Activated CD4-positive, alpha-beta memory T cell treated with anti-CD3 and anti-CD28 coated beads for 36 hours (primary cell): ENCODE results near the gene HOXA1. TPM values are rescaled to one million over a fixed set of nuclear protein-coding genes. Genes with fewer than 3 reads are reported as not detected.
"Not testable (repeated sequence)": the region's sequence is repeated elsewhere in the genome, so short reads cannot be mapped to it uniquely, and the experiment has no call there.

ENCODE experiments used
- CTCF ChIA-PET: fragments of 350-600 bp; sonication (Branson Sonifier 250); formaldehyde crosslinking; loops from one replicate; lab custom pipeline; 2021; ENCODE audit warnings: antibody characterized with exemption, inconsistent platforms; lab: Charles Lee
- POLR2A ChIA-PET: fragments of 350-600 bp; sonication (Branson Sonifier 250); formaldehyde crosslinking; loops from one replicate; lab custom pipeline; 2021; ENCODE audit warnings: antibody characterized with exemption; lab: Charles Lee
- DNase-seq: peaks from one replicate; pipeline ENCODE4 v3.0.0-alpha.2; 2020
- H3K27ac Mint-ChIP-seq: one replicate; pipeline ENCODE4 v1.8.0; 2021; ENCODE audit warnings: mixed read lengths
- H3K27me3 Mint-ChIP-seq: one replicate; pipeline ENCODE4 v1.8.0; 2021; ENCODE audit warnings: mixed read lengths
- H3K36me3 Mint-ChIP-seq: one replicate; pipeline ENCODE4 v1.8.0; 2021; ENCODE audit warnings: mixed read lengths
- H3K4me1 Mint-ChIP-seq: one replicate; pipeline ENCODE4 v1.8.0; 2021; ENCODE audit warnings: low read depth, mixed read lengths
- H3K4me3 Mint-ChIP-seq: one replicate; pipeline ENCODE4 v1.8.0; 2021; ENCODE audit warnings: mild to moderate bottlenecking, mixed read lengths
- H3K9me3 Mint-ChIP-seq: one replicate; pipeline ENCODE4 v1.8.0; 2021; ENCODE audit warnings: mixed read lengths
- intact Hi-C: fragments of 100-400 bp; cut with micrococcal nuclease; formaldehyde crosslinking; loops from one replicate; pipeline ENCODE4 v1.15.1; 2023
- total RNA-seq, 2 experiments: library from RNA; stranded (reverse); gene quantifications; one replicate each; pipeline ENCODE4 v1.2.3, GENCODE V29; 2021

The HOXA1 gene
- total RNA-seq, 2 experiments from 2014 or later = 0.29 to 0.43 TPM

- H3K9me3 Mint-ChIP-seq = no peaks in the 10 kb centered on the region
- ChIA-PET CTCF (no interaction called here), POLR2A (no interaction called here)
- H3K36me3 Mint-ChIP-seq = no peaks in the 10 kb centered on the region
- intact Hi-C loops = no loop called here
- no peaks in the 10 kb centered on the region for H3K4me1 Mint-ChIP-seq
- peaks cover 7% of the 10 kb centered on the region for H3K27me3 Mint-ChIP-seq
- no peak for DNase-seq
- no peak overlapping the region for H3K27ac Mint-ChIP-seq
- H3K4me3 Mint-ChIP-seq = no peak overlapping the region
Observed at GRCh38 chr7:27064661-27065060, 31.1 kb downstream of the HOXA1 start.

DNA sequence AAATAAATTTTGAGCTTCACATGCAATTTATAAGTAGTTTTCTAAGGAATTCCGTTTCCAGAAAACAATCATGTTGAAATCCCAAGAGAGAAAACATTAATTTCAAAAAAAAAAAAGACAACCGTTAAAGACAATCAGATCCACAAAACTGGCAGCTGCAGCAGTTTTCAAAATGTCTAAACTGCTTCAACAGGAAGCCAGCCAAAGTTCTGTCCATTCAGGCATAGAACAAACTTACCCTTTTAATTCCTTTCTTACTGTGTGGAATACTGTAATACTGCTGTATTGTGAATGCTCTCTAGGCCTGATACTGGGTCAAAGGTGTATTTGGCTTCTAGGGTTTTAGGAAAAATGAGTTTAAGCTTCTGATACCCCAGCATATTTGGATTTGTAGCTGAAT, 31.6 kb downstream of the HOXA1 start:
- H3K4me3 Mint-ChIP-seq = no peak overlapping the region
- ChIA-PET CTCF (no interaction called here), POLR2A (no interaction called here)
- H3K27me3 Mint-ChIP-seq = peaks cover 12% of the 10 kb centered on the region
- DNase-seq = no peak
- no peaks in the 10 kb centered on the region for H3K4me1 Mint-ChIP-seq
- no peaks in the 10 kb centered on the region for H3K36me3 Mint-ChIP-seq
- intact Hi-C loops = no loop called here
- no peaks in the 10 kb centered on the region for H3K9me3 Mint-ChIP-seq
- H3K27ac Mint-ChIP-seq = no peak overlapping the region

GRCh38 chr7:27062946-27063345, 32.9 kb downstream of the HOXA1 start:
- no peak overlapping the region for H3K4me3 Mint-ChIP-seq
- intact Hi-C loops = no loop called here
- ChIA-PET POLR2A (no interaction called here), CTCF (interaction anchor here (0.6 kb wide), 1 partner anchor 979 kb away, joined by 3 read pairs; no protein-coding TSS in a partner anchor)
- H3K4me1 Mint-ChIP-seq = no peaks in the 10 kb centered on the region
- no peak for DNase-seq
- no peak overlapping the region for H3K27ac Mint-ChIP-seq
- no peaks in the 10 kb centered on the region for H3K36me3 Mint-ChIP-seq
- H3K27me3 Mint-ChIP-seq = peaks cover 16% of the 10 kb centered on the region
- H3K9me3 Mint-ChIP-seq = no peaks in the 10 kb centered on the region

DNA sequence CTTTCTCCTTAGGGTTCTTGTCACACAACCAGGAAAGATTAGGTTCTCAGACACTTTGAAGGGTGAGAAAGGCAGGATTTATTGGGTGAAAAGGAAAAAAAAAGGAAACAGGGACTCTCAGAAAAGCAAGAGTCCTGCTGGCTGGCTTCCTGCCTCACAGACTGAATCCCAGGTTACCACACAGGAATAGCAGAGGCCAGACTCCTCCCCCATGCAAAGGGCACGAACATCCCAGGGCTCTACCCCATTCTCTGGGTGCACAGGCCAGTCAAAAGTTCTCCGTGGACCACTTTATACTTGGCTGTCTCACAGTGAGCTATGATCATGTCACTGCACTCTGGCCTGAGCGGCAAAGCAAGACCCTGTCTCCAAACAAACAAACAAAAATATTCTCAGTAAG, 42.6 kb downstream of the HOXA1 start:
- CTCF ChIA-PET = no interaction called here
- POLR2A ChIA-PET = no interaction called here
- no peak for DNase-seq

GRCh38 chr7:27051451-27051850, 44.3 kb downstream of the HOXA1 start:
- no peaks in the 10 kb centered on the region for H3K4me1 Mint-ChIP-seq
- intact Hi-C loops = no loop called here
- peaks cover 1% of the 10 kb centered on the region for H3K27me3 Mint-ChIP-seq
- CTCF ChIA-PET = no interaction called here
- POLR2A ChIA-PET = no interaction called here
- H3K27ac Mint-ChIP-seq = no peak overlapping the region
- no peaks in the 10 kb centered on the region for H3K36me3 Mint-ChIP-seq
- H3K4me3 Mint-ChIP-seq = no peak overlapping the region
- no peaks in the 10 kb centered on the region for H3K9me3 Mint-ChIP-seq
- DNase-seq = no peak

More for the DNA sequence above, 42.6 kb downstream of the HOXA1 start:
- no peaks in the 10 kb centered on the region for H3K9me3 Mint-ChIP-seq
- H3K36me3 Mint-ChIP-seq = no peaks in the 10 kb centered on the region
- H3K27ac Mint-ChIP-seq = no peak overlapping the region
- H3K4me3 Mint-ChIP-seq = no peak overlapping the region
- H3K4me1 Mint-ChIP-seq = no peaks in the 10 kb centered on the region
- peaks cover 3% of the 10 kb centered on the region for H3K27me3 Mint-ChIP-seq
- intact Hi-C loops = no loop called here

- no peaks in the 10 kb centered on the region for H3K9me3 Mint-ChIP-seq
- H3K4me3 Mint-ChIP-seq = no peak overlapping the region
- no peaks in the 10 kb centered on the region for H3K36me3 Mint-ChIP-seq
- peaks cover 1% of the 10 kb centered on the region for H3K27me3 Mint-ChIP-seq
- H3K27ac Mint-ChIP-seq = no peak overlapping the region
- no peaks in the 10 kb centered on the region for H3K4me1 Mint-ChIP-seq
- intact Hi-C loops = no loop called here
- POLR2A ChIA-PET = no interaction called here
- DNase-seq = no peak
- CTCF ChIA-PET = no interaction called here
Observed at GRCh38 chr7:27048438-27048837, 47.4 kb downstream of the HOXA1 start.

- POLR2A ChIA-PET = no interaction called here
- intact Hi-C loops = no loop called here
- no peaks in the 10 kb centered on the region for H3K4me1 Mint-ChIP-seq
- no peaks in the 10 kb centered on the region for H3K36me3 Mint-ChIP-seq
- H3K27ac Mint-ChIP-seq = no peak overlapping the region
- H3K9me3 Mint-ChIP-seq = no peaks in the 10 kb centered on the region
- CTCF ChIA-PET = interaction anchor here (0.7 kb wide), 1 partner anchor 1482 kb away, joined by 5 read pairs; no protein-coding TSS in a partner anchor
- peaks cover 3% of the 10 kb centered on the region for H3K27me3 Mint-ChIP-seq
- no peak for DNase-seq
- no peak overlapping the region for H3K4me3 Mint-ChIP-seq
Observed at GRCh38 chr7:27046854-27047549, 48.8 kb downstream of the HOXA1 start.

GRCh38 chr7:27045972-27046371, 49.8 kb downstream of the HOXA1 start:
- POLR2A ChIA-PET, H3K4me1 Mint-ChIP-seq: not testable (repeated sequence)

GRCh38 chr7:27045066-27045465, 50.7 kb downstream of the HOXA1 start:
- intact Hi-C loops, H3K27ac Mint-ChIP-seq, H3K36me3 Mint-ChIP-seq, H3K4me3 Mint-ChIP-seq, H3K4me1 Mint-ChIP-seq, CTCF ChIA-PET, H3K27me3 Mint-ChIP-seq, H3K9me3 Mint-ChIP-seq, POLR2A ChIA-PET, DNase-seq: not testable (repeated sequence)

More at GRCh38 chr7:27045972-27046371, 49.8 kb downstream of the HOXA1 start:
- intact Hi-C loops, DNase-seq, H3K27me3 Mint-ChIP-seq, CTCF ChIA-PET, H3K27ac Mint-ChIP-seq, H3K36me3 Mint-ChIP-seq, H3K4me3 Mint-ChIP-seq, H3K9me3 Mint-ChIP-seq: not testable (repeated sequence)

Other genes with a start within 250 kb of the HOXA1 start
- gene SKAP2, start 231.4 kb downstream of the HOXA1 start, total RNA-seq = 10 to 100 TPM; 11.2 to 11.9 TPM
- not detected for gene HOXA2, start 6.7 kb upstream of the HOXA1 start, total RNA-seq
- not detected for gene HOXA4, start 34.8 kb upstream of the HOXA1 start, total RNA-seq
- not detected for gene HOXA5, start 47.7 kb upstream of the HOXA1 start, total RNA-seq
- not detected for gene HOXA6, start 51.8 kb upstream of the HOXA1 start, total RNA-seq
- gene HOXA3, start 56.6 kb upstream of the HOXA1 start, total RNA-seq = not detected
- gene HOXA7, start 60.7 kb upstream of the HOXA1 start, total RNA-seq = not detected
- under 1 TPM in 1 of 2 experiments, not detected in 1; 0.19 TPM for gene HOXA9, start 69.5 kb upstream of the HOXA1 start, total RNA-seq
- gene HOXA10, start 78.3 kb upstream of the HOXA1 start, total RNA-seq = not detected
- gene HOXA11, start 89.2 kb upstream of the HOXA1 start, total RNA-seq = not detected
- gene HOXA13, start 104.1 kb upstream of the HOXA1 start, total RNA-seq = not detected
- gene EVX1, start 146.8 kb upstream of the HOXA1 start, total RNA-seq = not detected